HUES48 (cell line): ENCODE results near the gene LRP5.
A peak's percentile ranks its signal among the peaks of the same experiment; 100 is the strongest.

Experiments
- H3K27ac ChIP-seq: one replicate; pipeline ENCODE4 v1.7.0; 2013; ENCODE audit warnings: low read depth, low read length, inconsistent platforms
- H3K27me3 ChIP-seq: 2 replicates; pipeline ENCODE4 v1.6.1; 2013; ENCODE audit warnings: mild to moderate bottlenecking, low read length; ENCODE audit not compliant: control insufficient read depth, insufficient read depth
- H3K36me3 ChIP-seq: 2 replicates; pipeline ENCODE4 v1.6.1; 2013; ENCODE audit warnings: low read length; ENCODE audit not compliant: control insufficient read depth, insufficient read depth
- H3K4me1 ChIP-seq: 2 replicates; pipeline ENCODE4 v1.6.1; 2013; ENCODE audit warnings: mild to moderate bottlenecking, low read length; ENCODE audit not compliant: control insufficient read depth, insufficient read depth
- H3K4me3 ChIP-seq: 2 replicates; pipeline ENCODE4 v1.5.1; 2013; ENCODE audit warnings: mild to moderate bottlenecking, low read depth, low read length
- H3K9ac ChIP-seq: 2 replicates; pipeline ENCODE4 v1.6.1; 2013; ENCODE audit warnings: mild to moderate bottlenecking, low read depth, low read length, moderate library complexity
- H3K9me3 ChIP-seq: 2 replicates; pipeline ENCODE4 v1.6.1; 2013; ENCODE audit warnings: low read length; ENCODE audit not compliant: control insufficient read depth, insufficient read depth

Gene LRP5

DNA sequence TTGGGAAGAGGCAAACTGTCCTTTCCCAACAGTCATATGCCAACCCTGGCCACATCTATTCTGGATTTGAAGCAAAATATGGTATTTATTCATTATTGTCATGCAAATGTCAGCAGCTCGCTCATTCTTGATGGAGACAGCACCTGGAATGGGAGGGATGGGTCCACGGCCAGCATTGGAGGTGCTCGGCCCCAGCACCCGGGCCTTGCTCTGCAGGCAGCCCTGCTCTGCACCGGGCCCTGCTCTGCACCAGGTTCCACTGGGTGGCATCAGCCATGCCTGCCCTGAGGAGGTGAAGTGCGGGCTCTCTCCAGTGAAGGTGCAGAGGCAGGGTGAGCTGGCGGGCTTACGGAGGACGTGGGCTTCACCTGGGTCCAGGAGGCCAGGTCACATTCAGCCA, 19.8 kb downstream of the LRP5 start:
- Histone ChIP-seq H3K27me3 (no peaks in the 10 kb centered on the region), H3K9me3 (no peaks in the 10 kb centered on the region), H3K9ac (no peak overlapping the region), H3K4me3 (no peak overlapping the region), H3K4me1 (peaks cover 48% of the 10 kb centered on the region), H3K36me3 (no peaks in the 10 kb centered on the region), H3K27ac (no peak overlapping the region)

DNA sequence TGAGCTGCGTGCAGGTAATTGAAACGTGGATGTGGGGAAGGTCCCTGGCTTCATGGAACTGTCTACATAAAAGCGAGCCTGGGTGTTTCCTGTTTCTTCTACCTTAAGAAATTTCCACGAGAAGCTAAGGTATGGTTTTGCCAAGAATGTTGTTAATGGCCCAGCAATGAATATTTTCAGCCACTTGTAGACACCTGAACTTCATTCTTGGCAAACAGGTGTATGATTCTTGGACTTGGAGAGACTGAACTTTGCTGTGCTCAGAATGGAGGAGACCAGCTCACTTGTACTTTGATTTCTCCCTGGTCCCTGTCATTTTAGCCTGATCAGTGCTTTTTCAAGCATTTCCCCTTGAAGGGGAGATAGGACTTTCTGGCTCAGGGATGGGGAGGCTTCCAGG, 20.8 kb downstream of the LRP5 start:
- Histone ChIP-seq H3K9me3 (no peaks in the 10 kb centered on the region), H3K36me3 (no peaks in the 10 kb centered on the region), H3K27ac (no peak overlapping the region), H3K4me3 (no peak overlapping the region), H3K4me1 (peaks cover 40% of the 10 kb centered on the region), H3K9ac (no peak overlapping the region), H3K27me3 (no peaks in the 10 kb centered on the region)

DNA sequence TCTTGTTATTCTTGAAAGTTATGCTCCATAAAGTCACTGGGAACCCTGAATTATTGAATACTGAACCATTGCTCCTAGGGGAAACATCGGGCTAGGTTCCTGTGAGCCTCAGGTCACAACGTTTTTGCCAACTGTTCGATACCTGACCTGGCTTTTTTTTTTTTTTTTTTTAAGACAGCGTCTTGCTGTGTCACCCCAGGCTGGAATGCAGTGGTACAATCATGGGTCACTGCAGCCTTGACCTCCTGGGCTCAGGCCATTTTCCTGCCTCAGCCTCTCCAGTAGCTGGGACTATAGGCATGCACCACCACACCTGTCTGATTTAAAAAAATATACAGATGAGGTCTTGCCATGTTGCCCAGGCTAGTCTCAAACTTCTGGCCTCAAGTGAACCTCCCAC, 22.5 kb downstream of the LRP5 start:
- H3K4me3 ChIP-seq: no peak overlapping the region
- peaks cover 24% of the 10 kb centered on the region for H3K4me1 ChIP-seq
- H3K9ac ChIP-seq: no peak overlapping the region
- no peak overlapping the region for H3K27ac ChIP-seq
- no peaks in the 10 kb centered on the region for H3K27me3 ChIP-seq
- H3K9me3 ChIP-seq: no peaks in the 10 kb centered on the region
- no peaks in the 10 kb centered on the region for H3K36me3 ChIP-seq

DNA sequence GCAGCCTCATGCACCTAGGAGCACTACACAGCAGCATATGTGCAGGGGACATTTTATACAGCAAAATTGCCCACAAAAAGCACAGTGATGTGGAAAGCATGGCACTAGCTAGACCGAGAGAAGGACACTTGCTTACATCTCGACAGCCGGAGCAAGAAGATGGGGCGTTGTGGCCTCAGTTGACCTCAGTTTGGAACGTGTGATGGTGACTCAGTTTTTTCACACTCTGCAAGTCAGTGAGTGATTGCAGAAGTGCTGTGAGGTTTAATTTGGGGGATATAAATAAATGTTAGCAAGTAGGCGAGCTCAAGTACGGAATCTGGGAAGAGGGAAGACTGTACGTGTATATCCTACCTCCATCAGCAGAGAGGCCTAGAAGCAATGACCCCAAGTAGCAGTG, 23.3 kb downstream of the LRP5 start:
- no peaks in the 10 kb centered on the region for H3K27me3 ChIP-seq
- no peak overlapping the region for H3K4me3 ChIP-seq
- H3K36me3 ChIP-seq: no peaks in the 10 kb centered on the region
- H3K9ac ChIP-seq: no peak overlapping the region
- H3K4me1 ChIP-seq: peaks cover 18% of the 10 kb centered on the region
- no peaks in the 10 kb centered on the region for H3K9me3 ChIP-seq
- no peak overlapping the region for H3K27ac ChIP-seq

DNA sequence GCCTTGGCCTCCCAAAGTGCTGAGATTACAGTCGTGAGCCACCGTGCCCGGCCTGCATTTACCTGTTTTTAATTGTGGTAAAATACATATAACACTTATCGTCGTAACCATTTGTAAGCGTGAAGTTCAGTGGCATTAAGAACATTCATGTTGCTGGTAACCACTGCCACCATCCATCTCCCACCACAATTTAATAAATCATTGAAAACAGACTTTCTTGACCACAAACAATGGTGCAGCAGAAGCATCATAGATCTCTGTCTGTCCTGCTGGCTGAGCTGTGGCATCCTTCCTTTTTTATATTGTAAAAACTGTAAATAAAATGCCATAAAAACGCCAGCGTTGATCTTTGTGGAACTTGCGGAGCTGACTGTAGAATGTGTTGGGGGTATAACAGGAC, 24.3 kb downstream of the LRP5 start:
- H3K27me3 ChIP-seq: no peaks in the 10 kb centered on the region
- no peaks in the 10 kb centered on the region for H3K36me3 ChIP-seq
- H3K9ac ChIP-seq: no peak overlapping the region
- no peak overlapping the region for H3K4me3 ChIP-seq
- H3K9me3 ChIP-seq: no peaks in the 10 kb centered on the region
- no peak overlapping the region for H3K27ac ChIP-seq
- H3K4me1 ChIP-seq: peaks cover 17% of the 10 kb centered on the region

DNA sequence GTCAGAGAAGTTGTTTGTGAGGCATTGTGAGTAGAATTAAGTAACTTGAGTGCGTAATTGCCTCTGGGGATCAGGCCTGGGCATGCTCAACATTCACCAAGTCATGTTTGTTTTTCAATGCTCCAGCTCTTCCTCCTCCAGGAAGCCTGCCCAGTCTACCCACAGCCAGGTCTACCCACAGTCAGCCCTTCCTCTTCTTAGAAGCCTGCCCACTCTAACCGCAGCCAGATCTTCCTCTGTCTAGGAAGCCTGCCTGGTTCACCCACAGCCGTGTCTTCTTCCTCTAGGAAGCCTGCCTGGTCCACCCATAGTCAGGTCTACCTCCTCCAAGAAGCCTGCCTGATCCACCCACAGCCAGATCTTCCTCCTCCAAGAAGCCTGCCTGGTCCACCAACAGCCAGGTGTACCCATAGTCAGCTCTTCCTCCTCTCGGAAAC, 25.0 kb downstream of the LRP5 start:
- H3K27me3 ChIP-seq: no peaks in the 10 kb centered on the region
- no peaks in the 10 kb centered on the region for H3K9me3 ChIP-seq
- H3K9ac ChIP-seq: no peak overlapping the region
- no peaks in the 10 kb centered on the region for H3K36me3 ChIP-seq
- no peak overlapping the region for H3K27ac ChIP-seq
- peaks cover 18% of the 10 kb centered on the region for H3K4me1 ChIP-seq
- no peak overlapping the region for H3K4me3 ChIP-seq

DNA sequence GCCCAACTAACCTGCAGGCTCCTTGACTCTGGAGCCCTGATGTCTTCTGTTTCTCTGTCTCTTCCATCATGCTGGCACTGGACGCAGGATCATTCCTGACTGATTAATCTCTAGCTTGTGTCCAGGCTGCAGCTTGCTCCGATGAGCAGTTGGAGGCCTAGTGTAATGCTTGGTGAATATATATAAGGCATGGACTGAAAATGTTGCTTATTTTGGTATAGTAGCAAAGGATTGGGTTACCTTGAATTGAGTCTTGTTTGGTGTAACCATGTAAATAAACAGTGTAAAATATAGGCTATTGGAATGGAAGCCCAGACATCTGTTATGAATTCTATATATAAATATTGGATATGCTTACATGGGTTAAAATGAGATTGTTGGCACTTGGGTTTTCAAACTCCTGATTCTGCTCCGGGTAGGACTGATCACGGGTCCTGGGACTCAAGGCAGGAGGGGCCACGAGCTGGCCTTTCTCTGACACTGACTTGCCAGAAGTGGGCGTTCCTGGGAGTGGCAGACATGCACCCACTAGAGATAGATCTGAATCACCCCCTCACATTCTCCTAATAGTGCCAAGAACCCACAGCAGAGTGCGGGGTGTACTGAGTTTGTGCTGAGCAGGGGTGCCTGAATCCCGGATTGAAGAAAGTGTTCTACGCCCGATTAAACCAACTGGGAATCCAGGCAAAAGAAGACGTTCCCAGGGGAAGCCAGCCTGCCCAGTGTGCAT, 25.8 kb downstream of the LRP5 start:
- no peaks in the 10 kb centered on the region for H3K9me3 ChIP-seq
- no peak overlapping the region for H3K27ac ChIP-seq
- no peaks in the 10 kb centered on the region for H3K36me3 ChIP-seq
- no peak overlapping the region for H3K9ac ChIP-seq
- H3K4me1 ChIP-seq: peaks cover 25% of the 10 kb centered on the region
- H3K27me3 ChIP-seq: no peaks in the 10 kb centered on the region
- H3K4me3 ChIP-seq: no peak overlapping the region

DNA sequence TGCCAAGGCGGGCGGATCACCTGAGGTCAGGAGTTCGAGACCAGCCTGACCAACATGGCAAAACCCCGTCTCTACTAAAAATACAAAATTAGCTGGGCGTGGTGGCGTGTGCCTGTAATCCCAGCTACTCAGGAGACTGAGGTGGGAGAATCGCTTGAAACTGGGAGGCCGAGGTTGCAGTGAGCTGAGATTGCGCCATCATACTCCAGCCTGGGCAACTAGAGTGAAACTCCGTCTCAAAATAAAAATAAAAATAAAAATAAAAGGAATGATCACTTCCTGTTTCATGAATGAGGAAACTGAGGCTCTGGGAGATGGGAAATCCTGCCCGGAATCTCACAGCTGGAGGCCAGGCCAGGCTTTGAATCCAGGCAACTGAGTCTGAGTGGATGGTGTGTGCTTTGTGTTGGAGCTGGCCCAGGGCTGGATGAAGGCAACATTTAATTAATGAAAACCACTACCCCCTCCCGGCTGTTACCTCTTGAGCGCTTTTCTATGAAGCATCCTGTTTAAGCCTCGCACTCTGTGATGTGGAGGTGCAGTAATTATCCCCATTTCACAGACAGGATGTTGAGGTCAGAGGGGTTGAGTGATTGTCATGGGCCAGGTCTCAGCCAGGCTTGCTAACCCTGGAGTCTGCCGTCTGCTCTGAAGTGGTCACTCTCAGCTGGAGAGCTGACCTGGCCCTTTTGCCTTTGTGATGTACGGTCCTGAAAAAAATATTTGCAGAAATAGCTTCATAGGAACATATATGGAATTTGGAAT, 27.8 kb downstream of the LRP5 start:
- Histone ChIP-seq H3K27ac (no peak overlapping the region), H3K27me3 (no peaks in the 10 kb centered on the region), H3K36me3 (no peaks in the 10 kb centered on the region), H3K4me3 (no peak overlapping the region), H3K9ac (no peak overlapping the region), H3K4me1 (peaks cover 27% of the 10 kb centered on the region), H3K9me3 (no peaks in the 10 kb centered on the region)

DNA sequence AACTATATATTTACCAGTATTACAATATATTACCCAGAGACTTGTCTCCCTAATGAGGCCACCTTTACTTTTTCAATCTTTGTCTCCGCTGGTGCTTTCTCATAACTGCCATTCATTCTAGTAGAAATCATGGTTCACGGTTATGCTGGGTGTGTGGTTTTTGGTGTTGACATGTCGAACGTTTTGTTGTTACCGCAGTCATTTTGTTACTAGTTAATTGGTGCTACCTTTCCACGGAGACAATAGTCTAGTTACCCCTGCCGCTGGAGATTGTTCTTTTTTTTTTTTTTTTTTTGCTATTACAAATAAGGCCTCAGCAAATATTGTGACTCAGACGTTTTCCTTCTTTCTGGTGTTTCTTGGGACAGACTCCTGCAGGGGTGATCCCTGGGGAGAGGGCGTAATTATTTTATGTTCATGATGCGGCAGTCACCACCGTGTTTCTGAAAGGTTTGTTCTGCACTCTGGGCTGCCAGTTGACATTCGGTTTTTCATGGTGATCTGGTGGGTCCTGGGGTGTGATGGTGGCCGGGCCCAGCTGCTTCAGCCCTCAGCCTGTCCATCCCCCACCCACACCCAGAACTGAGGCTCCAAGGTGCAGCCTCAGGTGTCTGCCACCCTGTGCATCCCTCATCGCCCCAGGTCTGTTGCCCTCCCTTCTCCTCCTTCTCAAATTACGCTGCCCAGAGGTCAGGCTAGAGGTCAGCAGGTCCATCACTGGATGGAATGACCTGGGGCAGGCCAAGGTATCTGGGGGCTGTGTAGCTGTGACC, 28.6 kb downstream of the LRP5 start:
- Histone ChIP-seq H3K27ac (no peak overlapping the region), H3K4me1 (peaks cover 27% of the 10 kb centered on the region), H3K9ac (no peak overlapping the region), H3K36me3 (no peaks in the 10 kb centered on the region), H3K27me3 (no peaks in the 10 kb centered on the region), H3K9me3 (no peaks in the 10 kb centered on the region), H3K4me3 (no peak overlapping the region)

DNA sequence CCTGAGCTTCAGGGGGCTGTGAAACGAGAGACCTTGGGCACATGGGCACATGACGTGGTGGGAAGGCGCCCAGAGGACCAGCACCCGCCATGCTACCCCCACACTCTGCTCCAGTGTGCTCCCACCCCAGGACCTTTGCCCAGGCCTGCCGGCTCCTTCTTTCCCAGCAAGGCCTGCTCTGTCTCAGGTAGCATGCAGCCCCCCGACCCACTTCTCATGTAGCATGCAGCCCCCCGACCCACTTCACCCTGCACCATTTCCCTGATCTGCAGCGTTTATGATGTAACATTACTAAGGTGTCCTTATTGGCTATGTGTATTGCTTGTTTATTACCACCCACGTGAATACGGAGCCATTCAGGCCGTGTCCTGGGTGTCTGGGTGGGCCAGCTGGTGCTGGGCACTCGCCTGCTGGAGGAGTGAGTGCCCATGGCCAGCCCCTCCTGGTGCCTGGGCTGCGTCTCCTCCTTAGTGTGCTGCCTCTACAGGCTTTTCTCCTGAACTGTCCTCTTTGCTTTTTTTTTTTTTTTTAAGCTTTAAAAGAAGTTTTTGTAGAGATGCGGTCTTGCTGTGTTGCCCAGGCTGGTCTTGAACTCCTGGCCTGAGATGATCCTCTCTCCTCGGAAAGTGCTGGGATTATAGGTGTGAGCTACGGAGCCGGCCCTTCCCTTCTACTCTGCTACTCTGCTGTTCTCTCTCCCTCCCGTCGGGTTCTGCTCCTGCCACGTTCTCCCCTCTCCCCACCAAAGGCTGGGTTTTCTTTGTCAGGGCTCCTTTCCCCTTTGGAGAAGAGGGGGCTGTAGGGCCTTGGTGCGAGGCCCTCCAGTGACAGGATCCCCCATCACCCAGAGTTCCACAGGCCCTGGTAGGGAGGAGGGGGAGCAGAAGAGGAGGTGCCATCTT, 29.4 kb downstream of the LRP5 start:
- no peak overlapping the region for H3K9ac ChIP-seq
- peaks cover 27% of the 10 kb centered on the region for H3K4me1 ChIP-seq
- no peaks in the 10 kb centered on the region for H3K27me3 ChIP-seq
- H3K36me3 ChIP-seq: no peaks in the 10 kb centered on the region
- no peak overlapping the region for H3K4me3 ChIP-seq
- H3K9me3 ChIP-seq: no peaks in the 10 kb centered on the region
- peak overlapping the region; percentile 86 for H3K27ac ChIP-seq
